ENCODE data around the gene TDRD6. TPM values are rescaled to one million over a fixed set of nuclear protein-coding genes. Genes with fewer than 3 reads are reported as not detected.
A peak's percentile ranks its signal among the peaks of the same experiment; 100 is the strongest.

The TDRD6 gene, protein sequence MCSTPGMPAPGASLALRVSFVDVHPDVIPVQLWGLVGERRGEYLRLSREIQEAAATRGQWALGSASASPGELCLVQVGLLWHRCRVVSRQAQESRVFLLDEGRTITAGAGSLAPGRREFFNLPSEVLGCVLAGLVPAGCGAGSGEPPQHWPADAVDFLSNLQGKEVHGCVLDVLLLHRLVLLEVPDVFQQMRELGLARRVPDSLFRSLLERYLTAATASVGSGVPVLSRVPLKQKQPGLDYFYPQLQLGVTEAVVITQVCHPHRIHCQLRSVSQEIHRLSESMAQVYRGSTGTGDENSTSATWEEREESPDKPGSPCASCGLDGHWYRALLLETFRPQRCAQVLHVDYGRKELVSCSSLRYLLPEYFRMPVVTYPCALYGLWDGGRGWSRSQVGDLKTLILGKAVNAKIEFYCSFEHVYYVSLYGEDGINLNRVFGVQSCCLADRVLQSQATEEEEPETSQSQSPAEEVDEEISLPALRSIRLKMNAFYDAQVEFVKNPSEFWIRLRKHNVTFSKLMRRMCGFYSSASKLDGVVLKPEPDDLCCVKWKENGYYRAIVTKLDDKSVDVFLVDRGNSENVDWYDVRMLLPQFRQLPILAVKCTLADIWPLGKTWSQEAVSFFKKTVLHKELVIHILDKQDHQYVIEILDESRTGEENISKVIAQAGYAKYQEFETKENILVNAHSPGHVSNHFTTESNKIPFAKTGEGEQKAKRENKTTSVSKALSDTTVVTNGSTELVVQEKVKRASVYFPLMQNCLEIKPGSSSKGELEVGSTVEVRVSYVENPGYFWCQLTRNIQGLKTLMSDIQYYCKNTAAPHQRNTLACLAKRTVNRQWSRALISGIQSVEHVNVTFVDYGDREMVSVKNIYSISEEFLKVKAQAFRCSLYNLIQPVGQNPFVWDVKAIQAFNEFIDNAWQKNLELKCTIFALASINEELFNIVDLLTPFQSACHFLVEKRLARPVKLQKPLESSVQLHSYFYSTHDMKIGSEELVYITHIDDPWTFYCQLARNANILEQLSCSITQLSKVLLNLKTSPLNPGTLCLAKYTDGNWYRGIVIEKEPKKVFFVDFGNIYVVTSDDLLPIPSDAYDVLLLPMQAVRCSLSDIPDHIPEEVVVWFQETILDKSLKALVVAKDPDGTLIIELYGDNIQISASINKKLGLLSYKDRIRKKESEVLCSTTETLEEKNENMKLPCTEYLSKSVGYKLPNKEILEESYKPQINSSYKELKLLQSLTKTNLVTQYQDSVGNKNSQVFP (N-terminal part only)
- total RNA-seq: not detected

DNA sequence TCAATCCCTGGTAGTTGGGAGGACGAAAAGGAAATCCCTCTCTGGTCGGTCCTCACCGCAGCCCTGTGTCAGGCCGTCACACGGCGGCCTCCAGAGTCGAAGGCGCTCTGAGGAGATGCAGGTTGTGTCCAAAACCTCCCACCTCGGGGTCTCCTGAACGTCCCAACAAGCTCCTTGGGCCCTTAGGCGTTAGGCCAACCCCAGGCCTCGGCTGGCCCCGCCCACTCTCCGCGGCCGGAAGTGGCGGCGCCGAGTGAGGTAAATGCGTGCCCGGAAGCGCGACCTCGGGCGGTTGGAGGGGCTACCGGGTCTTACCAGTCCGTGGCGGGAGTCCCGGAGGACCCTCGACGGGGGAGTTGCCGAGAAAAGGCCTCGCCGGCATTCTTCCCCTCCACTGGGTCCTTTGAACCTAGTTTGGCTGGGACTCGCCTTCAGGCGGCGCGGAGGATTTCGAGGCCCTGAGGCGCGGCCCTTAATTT is at the start of gene TDRD6:
TDRD6 (plus strand) TSS at position 267 of the 479 bp plus-strand sequence. CDS start 244 bp downstream, outside the sequence.
- CTCF ChIA-PET: no interaction called here
- DNase-seq (no peak), ATAC-seq (no peak)
- Mint-ChIP-seq H3K27ac (no peak within 1 kb of the TSS), H3K36me3 (ENCODE audit: low read depth) (no peaks in the 10 kb centered on the region), H3K4me3 (no peak within 1 kb of the TSS), H3K27me3 (no peaks in the 10 kb centered on the region), H3K9me3 (no peaks in the 10 kb centered on the region), H3K4me1 (ENCODE audit: low read depth) (no peaks in the 10 kb centered on the region)
- TF ChIP-seq, protein P1, sequence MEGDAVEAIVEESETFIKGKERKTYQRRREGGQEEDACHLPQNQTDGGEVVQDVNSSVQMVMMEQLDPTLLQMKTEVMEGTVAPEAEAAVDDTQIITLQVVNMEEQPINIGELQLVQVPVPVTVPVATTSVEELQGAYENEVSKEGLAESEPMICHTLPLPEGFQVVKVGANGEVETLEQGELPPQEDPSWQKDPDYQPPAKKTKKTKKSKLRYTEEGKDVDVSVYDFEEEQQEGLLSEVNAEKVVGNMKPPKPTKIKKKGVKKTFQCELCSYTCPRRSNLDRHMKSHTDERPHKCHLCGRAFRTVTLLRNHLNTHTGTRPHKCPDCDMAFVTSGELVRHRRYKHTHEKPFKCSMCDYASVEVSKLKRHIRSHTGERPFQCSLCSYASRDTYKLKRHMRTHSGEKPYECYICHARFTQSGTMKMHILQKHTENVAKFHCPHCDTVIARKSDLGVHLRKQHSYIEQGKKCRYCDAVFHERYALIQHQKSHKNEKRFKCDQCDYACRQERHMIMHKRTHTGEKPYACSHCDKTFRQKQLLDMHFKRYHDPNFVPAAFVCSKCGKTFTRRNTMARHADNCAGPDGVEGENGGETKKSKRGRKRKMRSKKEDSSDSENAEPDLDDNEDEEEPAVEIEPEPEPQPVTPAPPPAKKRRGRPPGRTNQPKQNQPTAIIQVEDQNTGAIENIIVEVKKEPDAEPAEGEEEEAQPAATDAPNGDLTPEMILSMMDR (IDR thresholded peaks at IDR 0.05): no peak
- POLR2A ChIA-PET: no interaction called here
- intact Hi-C loops (cut with micrococcal nuclease): no loop called here

DNA sequence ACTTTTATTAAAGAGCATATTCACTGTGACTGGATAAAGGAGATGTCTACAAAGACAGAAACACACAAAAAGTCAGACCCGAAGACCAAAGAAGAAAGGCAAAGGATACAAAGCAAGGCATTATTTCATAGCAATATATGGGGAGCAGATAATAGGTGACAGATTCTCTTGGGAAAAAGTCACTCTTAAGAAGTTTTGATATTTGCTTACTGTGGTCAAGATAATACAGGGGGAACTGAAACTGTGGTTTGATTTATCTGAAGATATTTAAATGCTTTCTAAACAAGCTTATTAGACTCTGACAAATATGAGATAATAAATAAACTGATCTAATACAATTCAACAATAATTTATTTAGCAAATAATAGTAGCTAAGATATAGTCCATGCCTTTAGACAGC is 49.8 kb upstream of the TDRD6 start:
- Mint-ChIP-seq H3K27me3 (peaks cover 17% of the 10 kb centered on the region), H3K9me3 (peaks cover 2% of the 10 kb centered on the region), H3K4me1 (ENCODE audit: low read depth) (peaks cover 4% of the 10 kb centered on the region), H3K27ac (no peak overlapping the region), H3K36me3 (ENCODE audit: low read depth) (no peaks in the 10 kb centered on the region), H3K4me3 (no peak overlapping the region)
- TF ChIP-seq, protein P1 (IDR thresholded peaks at IDR 0.05): no peak
- ChIA-PET CTCF (interaction anchor here (1.2 kb wide), 1 partner anchor 210 kb away, joined by 3 read pairs; no protein-coding TSS in a partner anchor), POLR2A (no interaction called here)
- intact Hi-C loops (cut with micrococcal nuclease): no loop called here
- ATAC-seq (no peak), DNase-seq (no peak)

DNA sequence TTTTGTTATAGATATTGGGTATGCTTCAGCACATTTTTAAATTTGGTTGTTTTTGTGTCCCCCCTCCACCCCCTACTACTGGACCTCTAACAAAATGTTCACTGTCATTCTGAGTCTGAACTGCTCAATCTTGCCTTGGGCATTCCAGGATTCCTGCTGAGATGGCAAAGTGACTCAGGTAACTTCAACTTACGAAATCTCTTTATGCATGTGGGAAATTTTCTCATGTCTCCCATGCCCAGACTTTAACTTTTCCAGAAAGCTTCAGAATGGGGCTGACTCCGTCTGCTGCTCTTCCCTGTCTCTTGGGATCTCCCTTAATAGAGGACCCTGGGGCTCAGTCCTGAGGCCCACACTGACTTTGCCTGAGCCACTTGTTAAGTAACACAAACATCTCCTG is 49.0 kb upstream of the TDRD6 start:
- TF ChIP-seq, protein P1 (IDR thresholded peaks at IDR 0.05): no peak
- ChIA-PET CTCF (interaction anchor here (1.2 kb wide), 1 partner anchor 210 kb away, joined by 3 read pairs; no protein-coding TSS in a partner anchor), POLR2A (no interaction called here)
- Mint-ChIP-seq H3K27ac (no peak overlapping the region), H3K4me3 (no peak overlapping the region), H3K36me3 (ENCODE audit: low read depth) (no peaks in the 10 kb centered on the region), H3K4me1 (ENCODE audit: low read depth) (peaks cover 11% of the 10 kb centered on the region), H3K27me3 (peaks cover 18% of the 10 kb centered on the region), H3K9me3 (peaks cover 2% of the 10 kb centered on the region)
- intact Hi-C loops (cut with micrococcal nuclease): no loop called here
- ATAC-seq: no peak
- no peak for DNase-seq

DNA sequence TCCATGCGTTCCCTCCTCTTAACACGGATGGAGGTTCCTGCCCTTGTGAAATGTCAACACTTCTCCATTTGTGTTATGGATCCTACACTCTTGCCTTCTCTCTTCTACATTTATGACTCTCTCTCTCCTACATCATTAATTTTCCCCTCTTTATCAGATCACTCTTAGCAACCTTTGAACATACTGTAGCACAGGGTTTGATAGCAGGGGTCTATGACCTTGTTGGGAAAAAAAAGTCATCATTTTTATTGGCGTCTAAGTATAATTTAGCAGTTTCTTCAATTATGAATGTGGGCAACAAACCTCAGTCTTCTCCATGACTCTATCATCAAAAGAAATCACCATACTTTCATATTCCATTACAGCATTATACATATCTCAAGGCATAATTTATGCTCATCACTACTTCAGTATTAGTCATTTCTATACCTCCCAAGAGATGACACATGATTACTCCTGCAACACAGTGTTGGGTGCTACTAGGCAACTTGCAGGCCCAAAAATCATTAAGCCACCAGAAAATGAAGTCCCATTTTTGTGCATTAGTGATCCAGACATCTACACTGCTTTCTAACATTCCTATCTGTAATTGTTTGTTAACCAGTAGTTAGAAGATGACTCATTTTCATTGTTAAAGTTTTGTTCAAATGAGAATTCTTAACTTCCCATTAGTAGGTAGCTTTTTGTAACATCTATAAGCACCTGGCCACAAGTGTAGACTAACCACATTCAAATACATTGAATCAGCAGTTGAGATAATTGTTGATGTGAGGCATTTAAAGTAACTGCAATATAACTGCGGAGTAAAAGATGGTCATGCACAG is 44.5 kb upstream of the TDRD6 start:
- peak; percentile 5 for DNase-seq
- Mint-ChIP-seq H3K27me3 (peaks cover 25% of the 10 kb centered on the region), H3K9me3 (peaks cover 6% of the 10 kb centered on the region), H3K4me1 (ENCODE audit: low read depth) (peaks cover 11% of the 10 kb centered on the region), H3K36me3 (ENCODE audit: low read depth) (no peaks in the 10 kb centered on the region), H3K27ac (peak overlapping the region; percentile 30), H3K4me3 (no peak overlapping the region)
- intact Hi-C loops (cut with micrococcal nuclease): no loop called here
- ATAC-seq: peak; percentile 93
- TF ChIP-seq, protein P1 (IDR thresholded peaks at IDR 0.05): no peak
- ChIA-PET POLR2A (no interaction called here), CTCF (no interaction called here)
